GM12892 (cell line): ENCODE results near the gene ERC1.

Experiments
- POLR2A ChIP-seq: IDR thresholded peaks from 2 replicates; pipeline ENCODE4 v1.6.1; 2011; ENCODE audit warnings: low read depth, low read length, control low read depth
- POLR2AphosphoS5 ChIP-seq: IDR thresholded peaks from 2 replicates; pipeline ENCODE4 v1.6.1; 2011; ENCODE audit warnings: low read depth, low read length, control low read depth
- TAF1 ChIP-seq: IDR thresholded peaks from 2 replicates; pipeline ENCODE4 v1.6.1; 2011; ENCODE audit warnings: low read depth, mild to moderate bottlenecking, control low read depth, low read length, borderline replicate concordance

DNA sequence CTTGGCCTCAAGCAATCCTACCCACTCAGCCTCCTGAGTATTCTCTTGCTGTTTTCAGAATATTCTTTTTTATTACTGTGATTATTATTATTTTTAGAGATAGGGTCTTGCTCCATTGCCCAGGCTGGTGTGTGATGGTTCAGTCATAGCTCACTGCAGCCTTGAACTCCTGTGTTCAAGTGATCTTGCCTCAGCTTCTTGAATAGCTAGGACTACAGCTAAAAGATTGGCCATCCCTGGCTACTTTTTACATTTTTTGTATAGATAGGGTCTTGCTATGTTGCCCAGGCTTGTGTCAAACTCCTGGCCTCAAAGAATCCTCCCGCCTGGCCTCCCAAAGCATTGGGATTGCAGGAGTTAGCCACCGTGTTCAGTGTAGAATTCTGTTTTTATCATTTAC is 73.3 kb downstream of the ERC1 start:
- TF ChIP-seq POLR2AphosphoS5 = no peak
- no peak for TF ChIP-seq POLR2A
- no peak for TF ChIP-seq TAF1
